Activated CD8-positive, alpha-beta memory T cell treated with anti-CD3 and anti-CD28 coated beads for 24 hours (primary cell): ENCODE measurements around the gene KMT2D.

Source experiments
- DNase-seq: peaks from one replicate; pipeline ENCODE4 v3.0.0-alpha.2; 2020

The KMT2D gene

GRCh38 chr12:49060237-49061156 is at the start of gene KMT2D:
TSS of gene KMT2D (minus strand) at chr12:49060794. CDS start at chr12:49055324, 5,470 bp downstream.
- peak; percentile 96 for DNase-seq

GRCh38 chr12:49109641-49110463 is 49.3 kb upstream of the KMT2D start:
- DNase-seq: no peak

- DNase-seq: no peak
Measured at GRCh38 chr12:49108958-49109404, 48.4 kb upstream of the KMT2D start.

- DNase-seq: no peak
Measured at GRCh38 chr12:49105504-49106084, 45.0 kb upstream of the KMT2D start.

GRCh38 chr12:49104822-49105221 is 44.2 kb upstream of the KMT2D start:
- no peak for DNase-seq

GRCh38 chr12:49100380-49100779 is 39.8 kb upstream of the KMT2D start:
- no peak for DNase-seq

GRCh38 chr12:49098703-49099102 is 38.1 kb upstream of the KMT2D start:
- no peak for DNase-seq

GRCh38 chr12:49098035-49098451 is 37.4 kb upstream of the KMT2D start:
- DNase-seq: peak; percentile 83

- no peak for DNase-seq
Measured at GRCh38 chr12:49097381-49097780, 36.8 kb upstream of the KMT2D start.

GRCh38 chr12:49094975-49095365 is 34.4 kb upstream of the KMT2D start:
- DNase-seq: no peak

- DNase-seq: peak; percentile 62
Measured at GRCh38 chr12:49094160-49094974, 33.8 kb upstream of the KMT2D start, which contains the start of gene DHH. TSS of gene DHH (minus strand) at chr12:49094801. CDS start at chr12:49094512, 289 bp downstream.

GRCh38 chr12:49093792-49094159 is 33.2 kb upstream of the KMT2D start:
- no peak for DNase-seq

GRCh38 chr12:49092816-49093406 is 32.3 kb upstream of the KMT2D start:
- no peak for DNase-seq

GRCh38 chr12:49092086-49092815 is 31.7 kb upstream of the KMT2D start:
- peak; percentile 82 for DNase-seq

GRCh38 chr12:49091836-49092085 is 31.2 kb upstream of the KMT2D start:
- DNase-seq: no peak

- peak; percentile 65 for DNase-seq
Measured at GRCh38 chr12:49091056-49091835, 30.7 kb upstream of the KMT2D start.

- DNase-seq: peak; percentile 74
Measured at GRCh38 chr12:49089821-49090773, 29.5 kb upstream of the KMT2D start.

GRCh38 chr12:49088932-49089330 is 28.3 kb upstream of the KMT2D start:
- no peak for DNase-seq

- DNase-seq: peak; percentile 82
Measured at GRCh38 chr12:49088150-49088931, 27.7 kb upstream of the KMT2D start.
